ENCODE results near the gene ADAMTS9.

The ADAMTS9 gene

DNA sequence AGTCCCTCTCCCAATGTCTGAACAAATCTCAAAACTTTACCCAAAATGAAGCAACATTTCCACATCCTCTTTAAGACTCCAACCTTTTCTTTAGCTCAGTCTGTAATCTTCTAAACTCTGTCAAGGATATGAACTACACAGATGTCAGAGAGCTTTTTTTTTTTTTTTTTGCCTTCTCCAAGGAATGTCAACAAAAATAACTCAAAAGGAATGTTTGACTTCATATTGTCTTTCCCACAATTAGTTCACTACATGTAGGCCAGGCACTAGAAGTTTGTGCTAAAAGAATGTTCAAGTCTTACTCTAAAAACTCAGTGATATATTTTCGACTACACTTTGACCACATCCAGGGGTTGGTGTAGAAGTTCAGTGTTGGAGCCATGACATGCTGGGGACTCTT is 37.1 kb downstream of the ADAMTS9 start:
- no peak for DNase-seq

DNA sequence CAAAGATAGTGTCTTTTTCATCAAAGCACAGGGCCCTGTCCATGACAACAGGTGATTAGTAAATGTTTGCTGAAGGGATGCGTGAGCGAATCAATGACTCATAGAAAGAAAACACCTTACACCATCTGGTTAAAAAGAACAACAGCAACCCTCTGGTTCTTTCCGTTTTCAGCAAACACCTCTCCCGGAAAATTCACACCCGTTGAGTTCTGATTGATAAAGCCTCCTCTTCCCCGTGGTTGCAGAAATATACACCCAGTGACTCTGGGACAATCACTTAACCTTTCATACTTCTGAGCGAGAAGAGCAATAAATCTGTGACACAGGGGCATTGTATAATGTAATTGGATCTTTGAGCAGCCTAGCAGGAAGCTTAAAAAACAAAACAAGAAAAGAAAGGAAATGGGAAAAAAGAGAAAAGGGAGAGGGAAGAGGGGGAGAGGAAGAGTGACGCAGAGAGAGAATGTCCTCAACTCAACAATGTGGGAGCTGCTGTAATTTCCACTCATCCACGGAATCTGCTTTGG is 37.6 kb downstream of the ADAMTS9 start:
- DNase-seq, result no peak

DNA sequence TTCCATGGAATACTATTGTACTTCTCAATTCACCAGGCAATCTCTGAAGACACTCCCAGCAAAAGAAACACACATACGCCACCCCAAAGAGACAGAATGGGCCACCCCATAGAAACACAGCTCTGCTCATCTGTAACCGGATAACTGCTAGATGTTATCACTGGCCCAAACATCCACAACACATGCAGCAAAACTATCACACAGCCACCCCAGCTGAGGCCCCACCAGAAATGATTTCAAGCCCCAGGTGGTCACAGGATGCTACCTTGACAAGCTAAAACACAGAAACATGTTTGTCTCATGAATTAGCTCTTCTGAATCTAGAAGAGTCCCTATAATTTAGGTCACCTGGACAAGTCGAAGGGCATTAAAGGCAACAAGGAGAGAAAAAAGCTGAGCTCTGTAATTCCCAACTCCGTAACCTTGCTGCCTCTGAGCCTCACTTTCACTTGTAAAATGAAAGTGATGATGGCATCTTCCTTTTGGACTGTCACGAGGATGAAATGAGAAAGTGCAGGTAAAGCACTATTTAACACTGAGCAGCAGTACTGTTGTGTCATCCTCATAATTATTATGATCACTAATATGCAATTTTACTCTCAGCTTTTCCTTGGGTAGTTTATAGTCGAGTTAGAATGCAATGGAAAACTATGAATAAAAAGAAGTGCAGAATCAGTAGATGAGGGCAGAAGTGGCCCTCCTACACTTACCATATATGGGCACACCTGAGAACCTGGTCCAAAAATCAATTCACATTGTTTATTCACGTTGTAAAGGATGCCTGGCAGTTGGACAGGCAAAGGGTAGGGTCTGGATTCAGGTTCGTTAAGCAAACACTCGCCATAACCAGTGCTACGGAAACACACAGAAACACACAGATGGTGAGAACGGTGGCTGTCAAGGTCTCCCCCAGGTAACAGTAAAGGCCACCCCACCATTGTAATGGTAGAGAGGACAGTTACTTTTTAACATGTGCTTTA is 38.6 kb downstream of the ADAMTS9 start:
- no peak for DNase-seq

DNA sequence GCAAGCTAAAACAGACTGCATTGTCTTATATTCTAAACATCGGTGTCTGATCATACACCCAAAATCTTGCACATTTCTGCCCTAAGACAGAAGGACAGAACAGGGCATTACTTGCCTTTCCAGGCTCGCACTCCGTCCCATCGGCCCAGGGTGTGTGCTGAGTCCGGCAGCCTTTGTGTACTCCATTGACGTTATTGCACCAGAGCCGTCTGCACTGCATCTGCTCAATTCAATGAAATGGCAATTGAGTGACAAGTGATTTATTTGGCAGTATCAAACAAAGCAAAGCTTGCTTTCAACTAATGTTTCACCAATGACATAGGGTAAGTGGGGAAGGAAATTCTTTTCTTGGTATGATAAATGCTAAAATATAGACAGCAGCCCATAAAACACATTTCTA is 40.0 kb downstream of the ADAMTS9 start:
- no peak for DNase-seq

DNA sequence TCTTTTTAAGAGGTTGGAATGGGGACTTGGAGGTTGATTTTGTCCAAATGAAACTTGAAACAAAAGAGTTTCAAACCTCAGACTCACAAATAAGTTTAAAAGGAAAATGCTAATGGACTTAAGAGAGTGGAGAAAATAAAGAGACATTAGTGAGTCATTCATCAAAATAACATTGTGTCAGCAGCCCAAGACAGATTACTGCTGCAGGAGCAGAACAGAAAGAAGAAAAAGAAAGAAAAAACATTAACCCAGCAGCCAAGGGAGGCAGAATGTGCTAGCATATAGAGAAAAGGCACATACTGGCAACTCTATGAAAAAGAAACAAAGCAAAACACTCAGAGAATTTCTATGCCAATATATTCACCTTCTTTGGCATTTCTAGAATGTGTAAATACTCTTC is 42.6 kb downstream of the ADAMTS9 start:
- no peak for DNase-seq

DNA sequence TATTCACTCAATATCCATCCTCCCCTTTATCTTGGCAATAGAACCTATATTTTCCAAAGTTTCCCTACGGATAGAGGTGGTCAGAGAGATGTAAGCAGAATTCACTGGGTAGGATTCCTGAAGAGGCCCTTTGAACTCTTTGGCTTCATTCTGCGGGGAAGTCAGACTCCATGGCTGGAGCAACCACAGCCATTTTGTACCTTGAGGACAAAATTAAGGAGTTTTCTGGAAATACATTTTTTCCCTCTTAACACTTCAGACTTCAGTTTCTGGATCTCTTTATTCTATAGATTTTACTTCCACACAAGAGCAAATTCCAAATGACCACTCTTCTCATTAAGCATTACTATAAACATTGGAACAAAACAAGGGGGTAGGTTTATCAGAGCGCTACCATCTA is 43.3 kb downstream of the ADAMTS9 start:
- DNase-seq, result no peak

DNA sequence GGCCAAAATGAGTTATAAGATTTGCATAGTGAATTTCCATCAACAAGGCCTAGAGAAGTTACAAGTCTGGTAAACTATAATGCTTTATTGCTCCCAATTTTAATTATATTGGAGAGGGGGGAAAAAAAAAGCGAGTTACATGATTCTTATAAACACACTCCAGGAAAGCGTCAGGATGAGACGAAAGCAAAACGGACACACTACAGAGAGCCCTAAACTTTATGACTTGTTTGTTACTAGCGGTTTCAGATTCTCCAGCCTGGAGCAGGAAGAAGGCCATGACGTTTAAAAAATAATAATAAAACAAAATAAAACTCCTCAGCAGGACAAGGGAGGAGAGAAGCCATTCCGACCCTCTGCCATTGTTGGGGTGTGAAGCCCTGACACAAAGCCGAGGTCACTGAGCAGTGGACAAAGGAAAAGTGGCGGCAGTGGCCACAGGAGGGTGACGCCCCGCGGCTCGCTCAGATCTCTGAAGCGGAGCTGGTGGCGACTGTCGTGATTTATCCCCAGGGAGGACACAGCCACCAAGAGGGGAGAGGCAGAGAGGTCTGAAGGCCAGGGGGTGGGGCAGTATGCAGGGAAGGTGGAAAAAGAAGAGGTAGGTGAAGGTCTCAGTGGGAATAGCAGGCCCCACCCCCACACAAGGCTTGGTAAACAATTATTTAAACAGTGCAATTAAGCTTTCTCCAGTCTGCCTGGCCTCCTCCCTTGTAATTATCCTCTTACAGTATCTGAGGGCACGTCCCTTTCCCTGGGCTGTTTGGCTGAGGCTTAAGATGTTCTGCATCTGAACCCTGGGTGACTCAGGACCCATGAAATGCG is 45.3 kb downstream of the ADAMTS9 start:
- no peak for DNase-seq

DNA sequence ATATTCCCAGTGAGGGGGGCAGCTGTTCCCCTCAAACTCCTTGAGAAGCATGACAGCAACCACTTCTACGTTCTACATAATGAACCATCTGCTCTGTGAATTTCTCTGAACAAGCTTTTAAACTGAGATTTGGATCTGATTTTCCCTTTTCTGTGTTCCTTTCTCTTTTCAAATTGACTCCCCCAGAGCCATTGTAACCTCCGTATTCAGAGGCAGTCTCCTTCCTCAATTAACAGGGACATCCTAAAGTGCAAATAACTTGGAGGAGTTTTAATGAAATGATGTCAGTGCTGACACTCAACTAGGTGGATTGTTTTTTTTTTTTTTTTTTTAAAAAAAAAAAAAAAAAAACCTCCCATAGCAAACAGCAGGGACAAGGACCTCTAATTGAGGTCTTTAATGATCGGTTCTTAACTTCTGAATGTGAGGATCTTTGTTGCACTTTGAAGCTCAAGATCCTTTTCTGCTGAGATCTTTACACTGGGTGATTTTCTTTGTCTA is 48.8 kb downstream of the ADAMTS9 start:
- no peak for DNase-seq

DNA sequence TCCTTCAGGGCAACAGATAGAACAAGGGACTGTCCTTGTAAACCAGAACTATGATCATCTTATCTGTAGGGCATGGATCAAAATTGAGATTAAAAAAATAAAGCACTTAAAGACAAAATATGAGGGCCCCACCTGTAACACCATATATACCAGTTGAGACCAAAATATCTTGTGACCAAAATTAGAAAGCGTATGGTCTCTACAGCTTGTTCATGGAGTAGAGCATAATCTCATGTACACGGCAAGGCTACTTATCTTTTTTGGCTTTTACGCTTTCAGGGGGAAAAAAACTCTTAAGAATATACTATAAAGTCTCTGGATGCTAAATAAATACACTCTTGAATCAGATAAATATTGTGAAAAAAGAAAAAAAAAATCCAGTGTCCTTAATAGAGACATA is 49.3 kb downstream of the ADAMTS9 start:
- DNase-seq, result no peak

DNA sequence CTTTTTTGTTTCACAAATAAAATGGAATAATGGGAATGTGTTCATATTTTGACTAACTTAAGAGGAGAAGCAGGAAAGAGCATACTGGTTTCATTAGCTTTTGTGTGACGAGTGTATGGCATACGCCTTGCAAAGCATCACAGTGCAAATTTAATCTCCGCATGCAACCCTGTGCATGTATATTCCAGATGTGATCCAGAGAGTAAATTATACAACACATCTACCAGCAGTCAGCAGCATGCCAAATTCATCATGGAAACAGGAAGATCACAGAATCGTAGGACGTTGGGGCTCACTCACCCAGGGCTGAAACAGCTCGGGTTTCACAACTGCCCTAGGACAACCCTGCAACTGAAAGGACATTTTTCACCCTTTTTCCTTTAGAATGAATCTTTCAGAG is 53.4 kb downstream of the ADAMTS9 start:
- DNase-seq, result no peak

DNA sequence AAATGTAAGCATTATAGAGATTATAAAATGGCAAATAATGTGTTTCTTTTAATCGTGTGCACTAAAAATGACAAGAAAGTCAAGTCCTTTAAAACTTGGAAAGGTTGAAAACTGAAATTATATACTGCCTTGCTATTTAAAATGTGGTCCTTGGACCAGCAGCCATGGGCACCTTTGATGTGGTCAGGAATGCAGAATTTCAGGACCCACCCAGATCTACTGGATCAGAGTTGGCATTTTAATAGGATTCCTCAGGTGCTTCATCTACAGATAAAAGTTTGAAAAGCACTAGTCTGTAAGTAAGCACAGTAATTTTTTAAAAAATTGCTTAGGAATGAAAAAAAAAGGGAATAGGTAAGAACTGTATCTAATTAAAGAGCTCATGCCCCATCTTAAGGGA is 55.8 kb downstream of the ADAMTS9 start:
- DNase-seq, result no peak

DNA sequence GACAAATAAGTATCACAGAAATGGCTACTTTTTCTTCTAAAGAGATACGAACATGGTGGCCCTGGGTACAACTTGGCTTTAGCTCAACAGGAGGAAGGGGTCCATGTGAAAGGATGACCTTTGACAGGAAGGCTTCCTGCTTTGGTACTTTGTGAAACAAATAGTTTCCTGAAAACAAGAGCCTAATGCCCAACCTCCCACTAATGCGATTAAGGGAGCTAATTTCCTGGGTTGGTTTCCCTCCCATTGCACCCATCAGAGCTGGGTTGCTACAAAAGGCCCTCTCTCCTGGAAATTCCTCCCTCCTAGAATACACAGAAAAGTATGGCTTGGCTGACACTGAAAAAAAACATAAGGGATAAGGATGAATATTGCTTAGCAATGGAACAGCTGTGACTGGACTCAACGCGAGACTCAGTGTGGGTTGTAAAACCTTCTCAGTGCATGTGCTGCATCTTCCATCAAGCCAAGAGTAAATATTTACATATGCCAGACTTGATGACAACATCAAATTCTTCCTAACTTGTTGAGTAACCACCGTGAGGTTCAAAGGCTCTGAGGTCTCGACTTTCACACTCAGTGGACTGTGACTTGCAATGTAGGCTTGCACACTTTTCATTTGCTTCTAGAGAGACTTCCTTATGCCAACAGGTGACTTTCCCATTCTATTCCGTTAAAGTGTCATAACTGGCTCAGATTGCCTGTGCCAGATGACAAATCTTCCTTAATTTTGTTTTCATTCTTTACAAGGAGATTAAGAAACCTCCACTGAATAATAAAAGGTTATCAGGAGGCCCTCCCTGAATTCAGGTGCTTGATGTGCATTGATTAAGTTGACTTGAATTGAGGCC is 60.1 kb downstream of the ADAMTS9 start:
- no peak for DNase-seq

DNA sequence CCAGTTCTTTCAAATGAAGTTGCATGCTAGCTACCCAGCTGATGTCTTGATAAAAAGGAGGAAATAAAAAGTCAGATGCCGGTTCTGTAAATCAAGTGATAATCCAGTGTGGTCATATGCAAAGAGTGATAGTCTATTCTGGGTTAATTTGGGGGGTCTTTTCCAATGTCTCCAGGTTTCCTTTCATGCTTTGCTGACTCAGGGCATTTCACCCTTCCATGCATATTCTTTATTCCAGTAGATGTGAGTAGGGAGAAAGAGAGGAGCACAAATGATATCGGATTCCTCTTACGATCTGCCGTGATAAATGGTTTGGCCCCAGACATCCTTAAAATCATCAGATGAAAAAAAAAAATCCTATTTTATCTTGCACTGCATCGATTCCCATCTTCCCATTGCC is 60.8 kb downstream of the ADAMTS9 start:
- no peak for DNase-seq

DNA sequence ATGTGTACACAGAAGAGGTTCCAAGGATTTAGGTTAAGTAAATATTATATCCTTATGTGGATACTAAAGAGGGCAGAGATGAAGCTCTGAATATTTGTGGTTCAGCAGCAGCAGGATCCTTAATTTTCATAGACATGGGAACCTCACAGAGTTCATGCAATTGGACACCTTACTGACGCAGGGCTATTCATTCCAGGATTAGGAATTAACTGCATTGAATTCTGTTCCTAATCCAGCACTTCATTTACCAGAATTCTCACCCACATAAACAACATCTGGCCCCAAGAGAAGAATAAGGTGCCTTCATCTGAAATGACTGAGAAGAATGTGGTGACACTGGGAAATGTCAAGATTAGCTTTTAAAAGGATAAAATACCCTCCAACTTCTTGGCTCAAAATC is 62.4 kb downstream of the ADAMTS9 start:
- no peak for DNase-seq

DNA sequence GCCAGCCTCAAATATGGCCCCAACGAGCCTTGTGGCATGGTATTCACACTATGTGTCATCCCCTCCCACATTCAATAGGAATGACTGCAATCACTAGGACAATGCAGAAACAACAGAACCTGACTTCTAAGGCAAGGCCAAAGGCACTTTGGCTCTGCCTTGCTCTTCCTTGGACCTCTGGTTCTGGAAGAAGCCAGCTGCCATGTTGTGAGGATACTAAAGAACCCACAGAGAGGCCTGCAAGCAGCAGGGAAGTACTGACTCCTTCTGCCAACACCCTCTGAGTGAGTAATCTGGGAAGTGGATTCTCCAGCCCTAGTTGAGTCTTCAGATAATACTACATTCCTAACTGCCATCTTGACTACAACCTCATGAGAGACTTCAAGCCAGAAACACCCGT is 64.7 kb downstream of the ADAMTS9 start:
- DNase-seq, result no peak

DNA sequence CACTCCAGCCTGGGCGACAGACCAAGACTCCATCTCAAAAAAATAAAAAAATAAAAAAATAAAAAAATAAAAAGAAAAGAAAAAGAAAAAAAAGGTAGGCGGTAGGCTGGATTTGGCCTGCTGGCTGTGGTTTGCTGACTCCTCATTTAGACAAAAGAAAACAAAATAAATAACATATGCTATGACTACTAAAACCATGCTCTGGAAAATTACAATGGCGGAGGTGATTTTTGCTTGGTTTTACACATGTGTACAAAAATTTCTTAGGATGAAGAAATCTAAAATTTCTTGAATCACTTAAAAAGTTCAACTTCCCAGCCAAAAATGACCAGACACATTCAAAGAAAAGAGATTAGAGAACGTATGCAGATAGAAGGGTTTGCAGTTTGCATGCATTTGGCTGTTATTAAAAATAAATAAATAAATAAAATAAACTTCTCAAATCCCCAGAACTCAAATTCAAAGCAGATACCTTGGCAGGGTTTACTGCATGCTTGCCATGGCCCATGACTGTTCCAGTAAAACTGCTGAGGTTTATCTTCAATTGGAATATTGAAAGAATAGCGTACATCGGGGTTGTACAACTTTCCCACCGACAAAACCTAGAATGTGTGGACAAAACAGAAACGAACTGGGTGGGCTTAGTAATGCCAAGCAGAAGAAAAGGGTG is 65.9 kb downstream of the ADAMTS9 start:
- no peak for DNase-seq

DNA sequence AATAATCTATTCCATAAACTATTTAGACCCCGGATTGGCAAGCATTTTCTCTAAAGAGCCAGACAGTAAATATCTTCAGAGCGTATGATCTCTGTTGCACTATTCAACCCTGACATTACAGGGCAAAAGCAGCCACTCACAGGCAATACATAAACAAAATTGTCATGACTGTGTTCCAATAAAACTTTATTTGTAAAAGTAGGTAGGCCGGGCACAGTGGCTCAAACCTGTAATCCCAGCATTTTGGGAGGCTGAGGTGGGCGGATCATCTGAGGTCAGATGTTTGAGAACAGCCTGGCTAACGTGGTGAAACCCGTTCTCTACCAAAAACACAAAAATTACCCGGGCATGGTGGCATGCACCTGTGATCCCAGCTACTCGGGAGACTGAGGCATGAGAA is 66.5 kb downstream of the ADAMTS9 start:
- DNase-seq, result no peak

DNA sequence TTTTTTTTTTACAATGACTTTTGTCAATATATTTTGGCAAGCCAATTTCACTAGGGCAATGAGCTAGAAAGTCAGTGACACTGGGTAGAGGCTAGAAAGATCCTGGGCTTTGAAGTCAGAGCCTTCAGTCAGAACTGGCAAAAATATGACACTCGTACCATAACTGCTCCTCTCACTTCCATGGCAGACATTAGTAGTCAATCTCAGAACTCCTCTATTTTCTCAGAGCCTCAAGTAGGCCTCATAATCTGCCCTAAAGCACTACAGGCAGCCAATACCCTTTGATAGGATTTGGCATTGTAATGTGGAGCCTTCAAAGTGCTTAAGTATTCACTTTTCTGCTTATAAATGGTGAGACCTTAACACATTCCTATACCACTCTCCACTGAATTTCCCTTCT is 67.8 kb downstream of the ADAMTS9 start:
- no peak for DNase-seq

DNA sequence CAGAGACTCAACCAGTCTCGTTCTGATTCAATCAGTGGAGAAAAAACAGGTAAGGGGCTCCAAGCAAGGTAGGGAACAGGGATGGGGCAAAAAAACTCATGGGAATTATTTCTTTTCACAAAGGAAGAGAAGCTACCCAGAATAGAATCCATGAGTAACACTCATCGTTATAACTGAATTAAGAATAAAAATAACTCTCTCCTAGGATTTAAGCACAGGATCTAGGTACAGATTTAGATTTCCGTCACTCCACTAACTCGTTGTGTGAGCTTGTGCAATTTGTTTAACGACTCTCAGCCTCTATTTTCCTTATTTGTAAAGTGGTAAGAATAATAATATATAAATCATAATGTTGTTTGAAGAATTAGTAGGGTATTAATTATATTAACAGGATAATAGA is 68.6 kb downstream of the ADAMTS9 start:
- no peak for DNase-seq

DNA sequence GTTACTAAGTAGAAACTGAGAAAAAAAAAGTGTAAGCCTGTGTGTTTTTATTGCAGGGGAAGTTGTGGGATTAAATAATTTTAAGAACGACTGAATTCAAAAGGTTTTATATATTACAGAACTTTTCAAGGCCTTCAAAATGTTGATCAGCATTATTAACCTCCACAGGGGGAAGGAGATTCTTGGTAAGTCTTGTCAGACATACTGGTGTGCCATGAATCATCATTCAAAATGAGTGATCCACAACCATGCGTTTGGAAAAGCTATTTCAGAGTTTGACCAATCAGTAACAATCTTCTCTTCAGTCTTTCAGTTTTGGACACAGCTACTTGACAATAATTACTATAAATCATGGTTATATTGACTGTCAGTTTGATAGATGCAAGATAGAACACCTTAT is 70.2 kb downstream of the ADAMTS9 start:
- no peak for DNase-seq

DNA sequence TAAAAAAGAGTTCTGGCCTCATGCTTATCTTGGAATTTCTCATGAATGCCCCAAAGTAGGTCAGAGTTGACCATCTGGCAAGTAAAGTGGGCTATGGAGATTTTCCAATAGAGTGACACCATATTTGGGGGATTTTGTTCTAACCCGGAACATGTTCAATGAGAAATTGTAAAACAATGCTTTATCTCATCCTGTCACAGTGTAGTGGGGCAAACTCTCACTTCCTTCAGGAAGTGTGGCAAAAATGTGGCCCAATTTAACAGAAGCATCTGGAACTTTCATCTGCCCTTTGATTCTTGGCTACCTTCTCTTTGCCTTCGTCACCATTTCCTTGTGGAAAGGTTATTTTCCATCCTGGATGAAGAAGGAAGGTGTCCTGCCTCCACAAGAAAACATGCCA is 70.8 kb downstream of the ADAMTS9 start:
- no peak for DNase-seq

DNA sequence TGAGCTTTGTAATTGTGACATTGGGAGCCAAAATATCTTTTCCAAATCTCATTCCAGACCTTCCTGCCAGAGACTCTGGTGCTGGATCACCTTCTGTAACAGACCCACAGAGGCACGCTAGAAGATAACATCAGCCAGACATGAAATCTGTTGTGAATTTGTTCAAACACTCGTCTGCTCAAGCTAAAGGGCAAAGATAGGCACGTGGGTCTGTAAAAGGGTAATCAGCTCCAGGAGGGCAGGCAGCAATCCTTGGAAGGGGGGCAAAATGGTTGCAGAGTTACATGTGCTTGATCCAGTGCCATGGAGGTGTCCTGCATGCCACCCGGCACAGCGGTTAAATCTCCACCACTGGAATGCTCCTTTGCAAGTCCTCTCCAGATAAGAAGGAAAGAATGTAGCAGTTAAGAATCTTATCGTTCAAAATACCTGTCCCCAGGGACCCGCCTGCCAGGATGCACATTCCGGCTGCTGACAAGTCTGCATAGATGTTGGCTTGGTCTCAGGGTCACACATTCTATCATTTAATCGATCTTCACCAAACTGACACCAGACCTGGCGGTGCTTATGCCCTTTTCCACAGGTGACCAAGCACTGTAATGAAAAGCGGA is 74.8 kb downstream of the ADAMTS9 start:
- no peak for DNase-seq

All from SW 1271 (cell line).